ENCODE measurements around the gene SLC25A25.

DNA sequence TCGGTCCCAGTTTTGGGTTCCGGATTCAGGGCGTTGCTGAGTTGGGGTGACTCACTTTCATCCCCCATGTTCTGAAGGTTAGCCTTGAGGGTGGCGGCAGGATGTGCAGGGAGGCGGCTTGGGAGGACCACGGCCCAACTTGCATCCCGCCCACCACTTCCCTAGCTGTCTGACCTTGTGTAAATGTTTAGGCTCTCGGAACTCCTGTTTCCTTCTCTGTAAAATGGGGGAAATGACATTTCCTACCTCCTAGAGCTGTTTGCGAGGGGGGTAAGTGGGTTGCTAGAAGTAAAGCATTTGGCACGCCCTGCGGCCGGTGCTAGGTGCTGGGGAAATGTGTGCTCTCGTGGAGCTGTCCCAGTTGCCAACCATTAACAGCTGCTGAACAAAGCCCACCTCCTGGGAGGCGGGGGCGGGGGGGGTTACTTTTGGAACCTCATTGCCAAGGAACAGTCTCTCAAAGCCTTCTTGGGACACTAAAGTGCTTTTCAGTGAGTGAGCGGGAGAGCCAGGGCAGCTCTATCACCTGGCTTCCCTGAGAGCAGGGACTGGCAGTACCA, 32.0 kb downstream of the SLC25A25 start:
- TF ChIP-seq CTCF (IDR thresholded peaks at IDR 0.05), result no peak
- TF ChIP-seq POLR2A (IDR thresholded peaks at IDR 0.05), result no peak

All from adrenal gland (tissue), 5 donors.